ENCODE results near the gene KMT5C. TPM values are rescaled to one million over a fixed set of nuclear protein-coding genes. Genes with fewer than 3 reads are reported as not detected.
A peak's percentile ranks its signal among the peaks of the same experiment; 100 is the strongest.

The KMT5C gene
- total and polyA plus RNA-seq, 2 experiments from 2014 or later, result 14.2 to 34.3 TPM

- peaks cover 21% of the 10 kb centered on the region for H3K27me3 Mint-ChIP-seq (ENCODE audit: insufficient read depth, low read depth, poor library complexity)
- TF ChIP-seq EZH2phosphoT487 (IDR thresholded peaks at IDR 0.05; ENCODE audit: unreplicated experiment) (no peak), REST (IDR thresholded peaks at IDR 0.05; ENCODE audit: unreplicated experiment) (no peak), CREB1 (CRISPR knock-in tag; IDR thresholded peaks at IDR 0.05; ENCODE audit: low read depth) (no peak), CTCF (conservative IDR thresholded peaks at IDR 0.05; ENCODE audit: low read depth in 2 of 2) (peak in 1 of 2 experiments; percentile 17; a peak in 1 of 4 replicates), JUNB (IDR thresholded peaks at IDR 0.05; ENCODE audit: unreplicated experiment) (no peak), EZH2 (IDR thresholded peaks at IDR 0.05; ENCODE audit: low read depth, unreplicated experiment) (no peak), NANOG (IDR thresholded peaks at IDR 0.05; ENCODE audit: borderline replicate concordance) (no peak), ZNF114 (CRISPR knock-in tag; IDR thresholded peaks at IDR 0.05) (no peak), ETS1 (IDR thresholded peaks at IDR 0.05) (no peak)
- 0 out of 2 replicates have a peak, but pooled peaks cover 3% of the 10 kb centered on the region for H4K20me1 ChIP-seq (replicated peaks; ENCODE audit: insufficient read depth)
- H3K4me3 ChIP-seq, result peak overlapping the region; percentile 84
- H3K27ac Mint-ChIP-seq, result no peak overlapping the region; the same call in 1 of the 2 replicates
- H3K27me3 ChIP-seq (ENCODE audit: insufficient read depth), result no peaks in the 10 kb centered on the region
- no peaks in the 10 kb centered on the region for H3K79me2 ChIP-seq (replicated peaks; ENCODE audit: insufficient read depth)
- H3F3A ChIP-seq (replicated peaks; ENCODE audit: low read depth), result no peaks in the 10 kb centered on the region; the same call in 1 of the 2 replicates
- peak overlapping the region; percentile 64 for H3K4me3 Mint-ChIP-seq
- peak; percentile 46 for DNase-seq (ENCODE audit: low spot score)
- no peaks in the 10 kb centered on the region; the same call in 1 of the 2 replicates for H3K36me3 ChIP-seq (ENCODE audit: insufficient read depth)
- H2AFZ ChIP-seq, result no peak overlapping the region
- peaks cover 35% of the 10 kb centered on the region for H3K36me3 Mint-ChIP-seq (ENCODE audit: low read depth)
- peaks cover 12% of the 10 kb centered on the region; the same call in 1 of the 2 replicates for H3K4me1 ChIP-seq (ENCODE audit: insufficient read depth)
- H3K4me2 ChIP-seq, result peak overlapping the region; percentile 96
- ATAC-seq, result no peak
- H3K27ac ChIP-seq (ENCODE audit: low read depth), result no peak overlapping the region
- no peaks in the 10 kb centered on the region; the same call in 2 of the 3 replicates for H3K9me3 Mint-ChIP-seq
- H3K4me1 Mint-ChIP-seq, result peaks cover 22% of the 10 kb centered on the region
- no peaks in the 10 kb centered on the region for H3K9me2 ChIP-seq (ENCODE audit: insufficient read depth)
Measured at GRCh38 chr19:55341595-55342531, 2.2 kb downstream of the KMT5C start.

Data from GM23338 (cell line).